ENCODE results near the gene EDN1.

- TF ChIP-seq, protein P1, sequence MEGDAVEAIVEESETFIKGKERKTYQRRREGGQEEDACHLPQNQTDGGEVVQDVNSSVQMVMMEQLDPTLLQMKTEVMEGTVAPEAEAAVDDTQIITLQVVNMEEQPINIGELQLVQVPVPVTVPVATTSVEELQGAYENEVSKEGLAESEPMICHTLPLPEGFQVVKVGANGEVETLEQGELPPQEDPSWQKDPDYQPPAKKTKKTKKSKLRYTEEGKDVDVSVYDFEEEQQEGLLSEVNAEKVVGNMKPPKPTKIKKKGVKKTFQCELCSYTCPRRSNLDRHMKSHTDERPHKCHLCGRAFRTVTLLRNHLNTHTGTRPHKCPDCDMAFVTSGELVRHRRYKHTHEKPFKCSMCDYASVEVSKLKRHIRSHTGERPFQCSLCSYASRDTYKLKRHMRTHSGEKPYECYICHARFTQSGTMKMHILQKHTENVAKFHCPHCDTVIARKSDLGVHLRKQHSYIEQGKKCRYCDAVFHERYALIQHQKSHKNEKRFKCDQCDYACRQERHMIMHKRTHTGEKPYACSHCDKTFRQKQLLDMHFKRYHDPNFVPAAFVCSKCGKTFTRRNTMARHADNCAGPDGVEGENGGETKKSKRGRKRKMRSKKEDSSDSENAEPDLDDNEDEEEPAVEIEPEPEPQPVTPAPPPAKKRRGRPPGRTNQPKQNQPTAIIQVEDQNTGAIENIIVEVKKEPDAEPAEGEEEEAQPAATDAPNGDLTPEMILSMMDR (IDR thresholded peaks at IDR 0.05) = no peak
- TF ChIP-seq POLR2A (IDR thresholded peaks at IDR 0.05) = no peak
Measured at GRCh38 chr6:12278915-12279314, 11.2 kb upstream of the EDN1 start.
